Epithelial cell of esophagus (primary cell): ENCODE results near the gene PTGR3.

Source experiments
- DNase-seq: peaks from one replicate; pipeline ENCODE4 v3.0.0; 2010; ENCODE audit warnings: low read depth
- H3K4me3 ChIP-seq: 2 replicates; pipeline ENCODE4 v1.5.1; 2011; ENCODE audit warnings: mild to moderate bottlenecking, low read length, control low read depth
- CTCF ChIP-seq: IDR thresholded peaks from 2 replicates; pipeline ENCODE4 v1.5.1; 2011; ENCODE audit warnings: low read depth, mild to moderate bottlenecking, low read length, control low read depth, inconsistent platforms; ENCODE audit not compliant: insufficient read depth; ENCODE audit errors: missing control alignments

PTGR3 gene

GRCh38 chr18:75165926-75166325 is 43.0 kb downstream of the PTGR3 start:
- TF ChIP-seq CTCF: no peak
- no peak for DNase-seq

GRCh38 chr18:75164479-75164878 is 44.5 kb downstream of the PTGR3 start:
- DNase-seq: no peak
- no peak for TF ChIP-seq CTCF
- H3K4me3 ChIP-seq: no peak overlapping the region

More at GRCh38 chr18:75165926-75166325, 43.0 kb downstream of the PTGR3 start:
- H3K4me3 ChIP-seq: no peak overlapping the region

- no peak for TF ChIP-seq CTCF
- DNase-seq: no peak
- H3K4me3 ChIP-seq: no peak overlapping the region
These were observed 45.2 kb downstream of the PTGR3 start for GRCh38 chr18:75163736-75164135.

- DNase-seq: no peak
- H3K4me3 ChIP-seq: no peak overlapping the region
- no peak for TF ChIP-seq CTCF
These were observed 46.0 kb downstream of the PTGR3 start for GRCh38 chr18:75162978-75163377.

DNA sequence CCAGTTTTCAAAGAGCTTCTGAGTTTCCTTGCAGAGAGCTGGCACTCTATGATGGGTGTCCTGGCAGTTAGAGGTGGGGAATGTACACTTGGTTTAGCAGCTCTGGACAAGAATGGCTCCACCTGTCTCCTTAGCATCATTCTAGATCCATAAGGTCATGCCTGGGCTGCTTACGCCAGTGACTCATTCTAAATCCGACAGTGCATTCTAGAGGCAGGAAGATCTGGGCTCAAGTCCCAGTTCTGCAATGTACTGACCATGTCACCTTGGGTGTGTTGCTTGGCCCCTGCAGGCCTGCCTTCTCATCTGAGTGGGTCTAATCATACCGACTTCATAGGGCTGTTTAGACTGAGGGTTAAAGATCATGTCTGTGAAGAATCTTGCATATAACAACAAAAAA is 46.5 kb downstream of the PTGR3 start:
- DNase-seq: peak; percentile 39
- no peak overlapping the region for H3K4me3 ChIP-seq
- TF ChIP-seq CTCF: no peak

DNA sequence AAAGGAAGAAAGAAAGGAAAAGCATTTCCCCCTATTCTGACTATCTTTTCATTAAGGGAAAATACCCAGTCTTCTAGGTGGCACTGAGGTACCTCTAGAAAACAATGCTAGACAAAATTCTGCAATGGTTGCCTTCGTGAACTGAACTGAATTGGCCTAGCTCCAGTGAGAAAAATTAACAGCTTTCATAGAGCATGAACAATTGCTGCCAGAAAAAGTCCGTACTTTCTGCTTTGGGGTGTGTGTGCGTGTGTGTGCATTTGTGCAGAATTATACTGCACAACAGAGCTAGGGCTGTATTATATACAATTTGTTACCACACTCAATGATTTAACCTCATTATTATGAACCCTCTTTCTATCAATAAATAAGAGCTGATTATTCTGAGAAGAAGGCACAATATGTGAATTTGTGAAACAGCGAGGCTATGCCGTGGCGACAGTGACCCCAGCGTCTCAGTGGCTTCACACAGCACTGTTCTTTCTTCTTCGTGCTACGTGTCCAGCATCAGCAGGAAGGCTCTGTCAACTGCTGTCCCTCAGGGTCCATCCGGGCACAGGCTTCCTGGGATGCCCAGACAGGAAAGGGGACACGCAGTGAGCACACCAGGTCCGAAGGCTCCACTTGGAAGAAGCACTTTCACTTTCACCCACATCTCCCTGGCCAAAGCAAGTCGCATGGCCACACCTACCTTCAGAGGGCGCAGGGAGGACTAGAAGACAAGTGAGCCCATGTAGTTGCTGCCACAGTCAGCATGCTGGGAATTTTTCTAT is 47.5 kb downstream of the PTGR3 start:
- H3K4me3 ChIP-seq: no peak overlapping the region
- no peak for DNase-seq
- no peak for TF ChIP-seq CTCF

- H3K4me3 ChIP-seq: no peak overlapping the region
- TF ChIP-seq CTCF: no peak
- DNase-seq: no peak
These were observed 48.6 kb downstream of the PTGR3 start for GRCh38 chr18:75160364-75160763.
